ENCODE results near the gene SNX19. TPM values are rescaled to one million over a fixed set of nuclear protein-coding genes. Genes with fewer than 3 reads are reported as not detected.

SNX19 gene
- 31.9 TPM for polyA plus RNA-seq (2013, experiment 1 of 2)
- polyA plus RNA-seq (2013, experiment 2 of 2), result 32.2 TPM

GRCh38 chr11:130916238-130916855 is at the start of gene SNX19:
Gene SNX19 (minus strand): TSS chr11:130916479. CDS start chr11:130915939, 540 bp downstream.
- peak within 1 kb of the TSS; percentile 80 for H4K91ac ChIP-seq (ENCODE audit: low read length)
- no peaks in the 10 kb centered on the region for H3K9me3 ChIP-seq (ENCODE audit: control insufficient read depth, low read length)
- peak within 1 kb of the TSS; percentile 76 to 99 for H3K4me3 ChIP-seq (ENCODE audit: insufficient read depth in 1 of 2, low read depth in 1 of 2, low read length in 2 of 2)
- H3K9ac ChIP-seq (ENCODE audit: low read length), result peak within 1 kb of the TSS; percentile 99
- H4K8ac ChIP-seq (ENCODE audit: low read length), result peak within 1 kb of the TSS; percentile 97
- peaks cover 9% of the 10 kb centered on the region for H3K4me1 ChIP-seq (ENCODE audit: control insufficient read depth, insufficient read depth, low read depth, low read length)
- H3K36me3 ChIP-seq (ENCODE audit: control insufficient read depth in 1 of 2, insufficient read depth in 2 of 2, low read depth in 1 of 2, low read length in 2 of 2), result peaks cover 16 to 41% of the 10 kb centered on the region in 2 experiments
- H3K27me3 ChIP-seq (ENCODE audit: control insufficient read depth in 1 of 2, insufficient read depth in 1 of 2, low read length in 2 of 2), result peaks cover 0 to 4% of the 10 kb centered on the region in 2 experiments
- H3K27ac ChIP-seq (ENCODE audit: low read length, poor library complexity, severe bottlenecking), result no peak within 1 kb of the TSS
- H3K14ac ChIP-seq (ENCODE audit: low read length in 2 of 2), result peak within 1 kb of the TSS in 1 of 2 experiments; percentile 98
- H3K18ac ChIP-seq (ENCODE audit: low read depth in 1 of 2, low read length in 2 of 2), result peak within 1 kb of the TSS; percentile 88 to 96
- peak; percentile 86 for DNase-seq
- no peak within 1 kb of the TSS for H3K23ac ChIP-seq (ENCODE audit: low read length in 2 of 2)
- peaks cover 30% of the 10 kb centered on the region for H3K79me1 ChIP-seq (replicated peaks; ENCODE audit: low read length, poor library complexity, severe bottlenecking)
- WGBS, result 2% methylated on average over 72 of the region's 72 CpGs
- peak within 1 kb of the TSS; percentile 91 to 96 for H3K4ac ChIP-seq (ENCODE audit: low read depth in 1 of 2, low read length in 2 of 2)
- H2BK12ac ChIP-seq (ENCODE audit: low read length in 2 of 2), result peak within 1 kb of the TSS in 1 of 2 experiments; percentile 12
- no peak within 1 kb of the TSS for H2BK120ac ChIP-seq (ENCODE audit: low read depth, low read length)
- H3K4me2 ChIP-seq (ENCODE audit: low read length, poor library complexity, severe bottlenecking), result peak within 1 kb of the TSS; percentile 69
- H2AFZ ChIP-seq (ENCODE audit: low read depth, low read length), result peak within 1 kb of the TSS; percentile 94
- no peak within 1 kb of the TSS for H2BK15ac ChIP-seq (ENCODE audit: low read depth, poor library complexity, severe bottlenecking)
- peak within 1 kb of the TSS; percentile 10 for H2BK5ac ChIP-seq (ENCODE audit: low read depth, low read length, poor library complexity, severe bottlenecking)
- no peak within 1 kb of the TSS for H2AK5ac ChIP-seq (ENCODE audit: low read length, severe bottlenecking)

DNA sequence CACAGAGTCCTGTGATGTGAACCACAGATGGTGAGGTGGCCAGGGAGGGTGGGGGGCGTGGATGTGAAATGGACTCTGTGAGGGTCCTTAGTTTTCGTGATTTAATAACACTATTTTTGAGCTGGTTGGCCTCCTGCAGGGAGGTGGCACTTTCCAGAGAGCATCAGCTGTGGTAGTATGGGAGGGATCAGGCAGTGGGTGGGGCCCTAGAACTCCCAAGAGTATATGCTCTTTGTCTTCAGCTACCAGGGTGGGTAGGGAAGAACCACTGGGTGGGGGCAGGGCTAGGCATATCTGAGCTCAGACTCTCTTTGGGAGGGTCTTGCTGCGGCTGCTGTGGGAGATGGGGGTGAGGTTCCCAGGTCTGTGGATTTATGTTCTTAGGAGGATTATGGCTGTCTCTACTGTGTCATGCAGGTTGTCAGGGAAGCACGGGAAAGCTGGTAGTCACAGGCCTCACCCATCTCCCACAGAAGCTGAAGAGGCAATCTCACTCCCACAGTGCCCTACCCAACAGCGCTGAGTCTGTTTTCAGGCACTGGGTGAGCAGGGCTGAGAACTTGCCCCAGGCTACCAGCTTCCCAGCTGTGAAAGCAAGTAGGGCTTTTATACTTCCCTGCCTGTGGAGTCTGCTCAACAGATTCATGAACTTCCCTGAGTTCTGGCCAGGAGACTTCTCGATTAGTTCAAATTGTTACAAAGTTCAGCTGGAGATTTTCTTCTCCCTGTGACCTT is 47.9 kb upstream of the SNX19 start:
- H3K18ac ChIP-seq (ENCODE audit: low read depth in 1 of 2, low read length in 2 of 2), result no peak overlapping the region
- H3K4me2 ChIP-seq (ENCODE audit: low read length, poor library complexity, severe bottlenecking), result no peak overlapping the region
- H3K23ac ChIP-seq (ENCODE audit: low read length in 2 of 2), result no peak overlapping the region
- no peaks in the 10 kb centered on the region for H3K27me3 ChIP-seq (ENCODE audit: control insufficient read depth in 1 of 2, insufficient read depth in 1 of 2, low read length in 2 of 2)
- no peak overlapping the region for H2BK5ac ChIP-seq (ENCODE audit: low read depth, low read length, poor library complexity, severe bottlenecking)
- H2BK12ac ChIP-seq (ENCODE audit: low read length in 2 of 2), result no peak overlapping the region
- no peak overlapping the region for H2BK120ac ChIP-seq (ENCODE audit: low read depth, low read length)
- no peaks in the 10 kb centered on the region for H3K79me1 ChIP-seq (replicated peaks; ENCODE audit: low read length, poor library complexity, severe bottlenecking)
- DNase-seq, result no peak
- H3K4me3 ChIP-seq (ENCODE audit: insufficient read depth in 1 of 2, low read depth in 1 of 2, low read length in 2 of 2), result no peak overlapping the region
- H2BK15ac ChIP-seq (ENCODE audit: low read depth, poor library complexity, severe bottlenecking), result no peak overlapping the region
- no peak overlapping the region for H3K27ac ChIP-seq (ENCODE audit: low read length, poor library complexity, severe bottlenecking)
- H4K8ac ChIP-seq (ENCODE audit: low read length), result no peak overlapping the region
- H3K14ac ChIP-seq (ENCODE audit: low read length in 2 of 2), result no peak overlapping the region
- no peak overlapping the region for H4K91ac ChIP-seq (ENCODE audit: low read length)
- H2AK5ac ChIP-seq (ENCODE audit: low read length, severe bottlenecking), result no peak overlapping the region
- no peak overlapping the region for H3K4ac ChIP-seq (ENCODE audit: low read depth in 1 of 2, low read length in 2 of 2)
- peaks cover 8% of the 10 kb centered on the region for H3K9me3 ChIP-seq (ENCODE audit: control insufficient read depth, low read length)
- WGBS, result 73% methylated on average over 6 of the region's 6 CpGs
- no peak overlapping the region for H3K9ac ChIP-seq (ENCODE audit: low read length)
- H3K36me3 ChIP-seq (ENCODE audit: control insufficient read depth in 1 of 2, insufficient read depth in 2 of 2, low read depth in 1 of 2, low read length in 2 of 2), result no peaks in the 10 kb centered on the region
- no peaks in the 10 kb centered on the region for H3K4me1 ChIP-seq (ENCODE audit: control insufficient read depth, insufficient read depth, low read depth, low read length)
- H2AFZ ChIP-seq (ENCODE audit: low read depth, low read length), result no peak overlapping the region

DNA sequence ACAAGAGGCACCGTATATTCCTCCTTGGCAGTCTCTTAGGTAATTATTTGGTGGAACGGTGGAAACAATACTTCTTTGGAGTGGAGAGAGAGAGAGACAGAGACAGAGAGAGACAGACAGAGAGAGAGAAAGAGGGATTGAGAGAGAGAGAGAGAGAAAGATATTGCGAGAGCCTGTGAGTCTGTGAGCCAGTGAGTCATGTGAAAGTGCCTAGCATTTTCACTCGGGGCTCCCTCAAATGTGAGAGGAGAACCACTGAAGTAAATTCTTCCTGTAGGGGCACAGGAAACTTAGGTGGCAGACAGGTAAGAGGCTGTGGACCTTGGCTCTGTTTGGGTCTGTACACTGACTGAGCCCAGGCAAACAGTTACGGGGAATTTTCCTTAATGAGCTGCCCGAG is 31.6 kb upstream of the SNX19 start:
- no peak overlapping the region for H3K4ac ChIP-seq (ENCODE audit: low read depth in 1 of 2, low read length in 2 of 2)
- H2BK5ac ChIP-seq (ENCODE audit: low read depth, low read length, poor library complexity, severe bottlenecking), result no peak overlapping the region
- H2AFZ ChIP-seq (ENCODE audit: low read depth, low read length), result no peak overlapping the region
- no peak overlapping the region for H3K14ac ChIP-seq (ENCODE audit: low read length in 2 of 2)
- H3K9ac ChIP-seq (ENCODE audit: low read length), result peak overlapping the region; percentile 19
- no peak overlapping the region for H2BK15ac ChIP-seq (ENCODE audit: low read depth, poor library complexity, severe bottlenecking)
- no peak overlapping the region for H4K91ac ChIP-seq (ENCODE audit: low read length)
- 84% methylated on average over 6 of the region's 6 CpGs for WGBS
- H3K4me2 ChIP-seq (ENCODE audit: low read length, poor library complexity, severe bottlenecking), result no peak overlapping the region
- no peaks in the 10 kb centered on the region for H3K4me1 ChIP-seq (ENCODE audit: control insufficient read depth, insufficient read depth, low read depth, low read length)
- H3K27me3 ChIP-seq (ENCODE audit: control insufficient read depth in 1 of 2, insufficient read depth in 1 of 2, low read length in 2 of 2), result peaks cover 0 to 9% of the 10 kb centered on the region in 2 experiments
- no peak overlapping the region for H2BK120ac ChIP-seq (ENCODE audit: low read depth, low read length)
- H3K27ac ChIP-seq (ENCODE audit: low read length, poor library complexity, severe bottlenecking), result no peak overlapping the region
- H3K4me3 ChIP-seq (ENCODE audit: insufficient read depth in 1 of 2, low read depth in 1 of 2, low read length in 2 of 2), result peak overlapping the region in 1 of 2 experiments; percentile 7
- H3K79me1 ChIP-seq (replicated peaks; ENCODE audit: low read length, poor library complexity, severe bottlenecking), result no peaks in the 10 kb centered on the region
- no peak overlapping the region for H2BK12ac ChIP-seq (ENCODE audit: low read length in 2 of 2)
- H3K23ac ChIP-seq (ENCODE audit: low read length in 2 of 2), result no peak overlapping the region
- no peaks in the 10 kb centered on the region for H3K9me3 ChIP-seq (ENCODE audit: control insufficient read depth, low read length)
- DNase-seq, result no peak
- no peak overlapping the region for H4K8ac ChIP-seq (ENCODE audit: low read length)
- no peak overlapping the region for H3K18ac ChIP-seq (ENCODE audit: low read depth in 1 of 2, low read length in 2 of 2)
- no peak overlapping the region for H2AK5ac ChIP-seq (ENCODE audit: low read length, severe bottlenecking)
- H3K36me3 ChIP-seq (ENCODE audit: control insufficient read depth in 1 of 2, insufficient read depth in 2 of 2, low read depth in 1 of 2, low read length in 2 of 2), result no peaks in the 10 kb centered on the region

DNA sequence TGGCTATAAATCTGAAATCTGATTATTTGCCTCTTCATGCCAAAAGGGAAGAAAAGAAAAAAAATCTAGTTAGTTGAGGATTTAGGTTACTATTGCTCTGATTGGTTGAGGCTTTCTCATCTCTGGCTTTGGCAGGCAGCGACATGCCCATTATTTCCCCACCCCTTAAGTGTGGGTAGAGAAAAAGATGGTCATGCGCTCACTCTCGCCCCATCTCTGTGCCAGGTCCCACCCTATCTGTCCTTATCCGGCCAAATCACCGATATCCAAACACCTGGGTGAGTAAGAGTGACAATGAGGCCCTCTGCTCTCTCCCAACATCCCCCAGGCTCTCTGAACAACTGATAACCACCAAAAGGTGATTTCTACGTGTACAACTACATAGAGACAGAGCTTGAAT is 31.2 kb upstream of the SNX19 start:
- 76% methylated on average over 6 of the region's 6 CpGs for WGBS
- H2AK5ac ChIP-seq (ENCODE audit: low read length, severe bottlenecking), result no peak overlapping the region
- no peak overlapping the region for H3K4me2 ChIP-seq (ENCODE audit: low read length, poor library complexity, severe bottlenecking)
- H3K23ac ChIP-seq (ENCODE audit: low read length in 2 of 2), result no peak overlapping the region
- no peak overlapping the region for H3K4ac ChIP-seq (ENCODE audit: low read depth in 1 of 2, low read length in 2 of 2)
- H2BK12ac ChIP-seq (ENCODE audit: low read length in 2 of 2), result no peak overlapping the region
- H2BK5ac ChIP-seq (ENCODE audit: low read depth, low read length, poor library complexity, severe bottlenecking), result no peak overlapping the region
- peak overlapping the region; percentile 19 for H3K9ac ChIP-seq (ENCODE audit: low read length)
- no peak overlapping the region for H3K18ac ChIP-seq (ENCODE audit: low read depth in 1 of 2, low read length in 2 of 2)
- peaks cover 0 to 6% of the 10 kb centered on the region in 2 experiments for H3K27me3 ChIP-seq (ENCODE audit: control insufficient read depth in 1 of 2, insufficient read depth in 1 of 2, low read length in 2 of 2)
- no peak for DNase-seq
- no peak overlapping the region for H3K14ac ChIP-seq (ENCODE audit: low read length in 2 of 2)
- H2AFZ ChIP-seq (ENCODE audit: low read depth, low read length), result no peak overlapping the region
- no peak overlapping the region for H2BK120ac ChIP-seq (ENCODE audit: low read depth, low read length)
- H4K8ac ChIP-seq (ENCODE audit: low read length), result no peak overlapping the region
- no peak overlapping the region for H3K27ac ChIP-seq (ENCODE audit: low read length, poor library complexity, severe bottlenecking)
- no peak overlapping the region for H2BK15ac ChIP-seq (ENCODE audit: low read depth, poor library complexity, severe bottlenecking)
- H3K4me1 ChIP-seq (ENCODE audit: control insufficient read depth, insufficient read depth, low read depth, low read length), result no peaks in the 10 kb centered on the region
- H3K9me3 ChIP-seq (ENCODE audit: control insufficient read depth, low read length), result no peaks in the 10 kb centered on the region
- peak overlapping the region in 1 of 2 experiments; percentile 7 for H3K4me3 ChIP-seq (ENCODE audit: insufficient read depth in 1 of 2, low read depth in 1 of 2, low read length in 2 of 2)
- no peak overlapping the region for H4K91ac ChIP-seq (ENCODE audit: low read length)
- H3K36me3 ChIP-seq (ENCODE audit: control insufficient read depth in 1 of 2, insufficient read depth in 2 of 2, low read depth in 1 of 2, low read length in 2 of 2), result no peaks in the 10 kb centered on the region
- no peaks in the 10 kb centered on the region for H3K79me1 ChIP-seq (replicated peaks; ENCODE audit: low read length, poor library complexity, severe bottlenecking)
